ENCODE measurements around the gene RNF168.
A peak's percentile ranks its signal among the peaks of the same experiment; 100 is the strongest.

Gene RNF168

GRCh38 chr3:196502775-196503195 lies 783 bp downstream of the RNF168 start:
- TF ChIP-seq CTCF (IDR thresholded peaks at IDR 0.05; ENCODE audit: borderline replicate concordance, insufficient read depth, low read depth, low read length) = no peak
- peak overlapping the region; percentile 99 for H3K4me3 ChIP-seq (ENCODE audit: low read depth, low read length)

GRCh38 chr3:196501316-196502044 lies 2.1 kb downstream of the RNF168 start:
- TF ChIP-seq CTCF (IDR thresholded peaks at IDR 0.05; ENCODE audit: borderline replicate concordance, insufficient read depth, low read depth, low read length) = no peak
- H3K4me3 ChIP-seq (ENCODE audit: low read depth, low read length) = peak overlapping the region; percentile 99

GRCh38 chr3:196499807-196500524 lies 3.6 kb downstream of the RNF168 start:
- TF ChIP-seq CTCF (IDR thresholded peaks at IDR 0.05; ENCODE audit: borderline replicate concordance, insufficient read depth, low read depth, low read length) = no peak
- peak overlapping the region; percentile 66 for H3K4me3 ChIP-seq (ENCODE audit: low read depth, low read length)

- no peak for TF ChIP-seq CTCF (IDR thresholded peaks at IDR 0.05; ENCODE audit: borderline replicate concordance, insufficient read depth, low read depth, low read length)
- H3K4me3 ChIP-seq (ENCODE audit: low read depth, low read length) = no peak overlapping the region
Observed at GRCh38 chr3:196499061-196499460, 4.5 kb downstream of the RNF168 start.

GRCh38 chr3:196498297-196498696 lies 5.3 kb downstream of the RNF168 start:
- no peak for TF ChIP-seq CTCF (IDR thresholded peaks at IDR 0.05; ENCODE audit: borderline replicate concordance, insufficient read depth, low read depth, low read length)
- no peak overlapping the region for H3K4me3 ChIP-seq (ENCODE audit: low read depth, low read length)

- no peak overlapping the region for H3K4me3 ChIP-seq (ENCODE audit: low read depth, low read length)
- no peak for TF ChIP-seq CTCF (IDR thresholded peaks at IDR 0.05; ENCODE audit: borderline replicate concordance, insufficient read depth, low read depth, low read length)
Observed at GRCh38 chr3:196496183-196496582, 7.4 kb downstream of the RNF168 start.

- H3K4me3 ChIP-seq (ENCODE audit: low read depth, low read length) = no peak overlapping the region
- no peak for TF ChIP-seq CTCF (IDR thresholded peaks at IDR 0.05; ENCODE audit: borderline replicate concordance, insufficient read depth, low read depth, low read length)
Observed at GRCh38 chr3:196493292-196493691, 10.3 kb downstream of the RNF168 start.

All from GM12875 (cell line).